Measurements from ENCODE around the gene RPS19. TPM values are rescaled to one million over a fixed set of nuclear protein-coding genes. Genes with fewer than 3 reads are reported as not detected.

RPS19 gene
- total and polyA plus RNA-seq, 9 donors: 2,442 to 4,411 (median 2,569) TPM

GRCh38 chr19:41921577-41922576 lies 61.8 kb downstream of the RPS19 start:
- no peak for DNase-seq
- Histone ChIP-seq H3K27ac (ENCODE audit: low read length) (no peak overlapping the region), H3K4me3 (ENCODE audit: low read length) (no peak overlapping the region), H3K27me3 (ENCODE audit: control insufficient read depth, insufficient read depth, low read length) (peaks cover 95% of the 10 kb centered on the region), H3K9me3 (replicated peaks; ENCODE audit: control insufficient read depth, low read depth, low read length) (no peaks in the 10 kb centered on the region), H3K4me1 (ENCODE audit: control insufficient read depth, insufficient read depth, low read length) (peaks cover 5% of the 10 kb centered on the region), H3K36me3 (ENCODE audit: control insufficient read depth, insufficient read depth, low read length) (no peaks in the 10 kb centered on the region)
- WGBS (ENCODE audit: insufficient coverage): under 1% methylated on average over 16 of the region's 22 CpGs

Other genes starting within 250 kb of the RPS19 start
- gene CEACAM4, start 233.2 kb upstream of the RPS19 start, total RNA-seq: not detected
- gene CEACAM4, start 233.2 kb upstream of the RPS19 start, polyA plus RNA-seq (ENCODE audit: insufficient read depth in 1 of 8, insufficient read length in 8 of 8, low replicate concordance in 1 of 8): under 1 TPM in 6 of 8 donors, not detected in 2; 0.10 to 0.35 (median 0.25) TPM
- gene CEACAM7, start 172.0 kb upstream of the RPS19 start, total RNA-seq: not detected
- under 1 TPM in 1 of 8 donors, not detected in 7; 0.12 TPM for gene CEACAM7, start 172.0 kb upstream of the RPS19 start, polyA plus RNA-seq (ENCODE audit: insufficient read depth in 1 of 8, insufficient read length in 8 of 8, low replicate concordance in 1 of 8)
- gene CEACAM5, start 151.6 kb upstream of the RPS19 start, total RNA-seq: not detected
- gene CEACAM5, start 151.6 kb upstream of the RPS19 start, polyA plus RNA-seq (ENCODE audit: insufficient read depth in 1 of 8, insufficient read length in 8 of 8, low replicate concordance in 1 of 8): 1 to 10 TPM in 1 of 8 donors, under 1 TPM in 3, not detected in 4; 0.05 to 2.0 (median 0.44) TPM
- gene CEACAM6, start 104.7 kb upstream of the RPS19 start, total RNA-seq: 0.04 TPM
- under 1 TPM; 0.20 to 0.70 (median 0.39) TPM for gene CEACAM6, start 104.7 kb upstream of the RPS19 start, polyA plus RNA-seq (ENCODE audit: insufficient read depth in 1 of 8, insufficient read length in 8 of 8, low replicate concordance in 1 of 8)
- 0.09 TPM for gene CEACAM3, start 63.7 kb upstream of the RPS19 start, total RNA-seq
- gene CEACAM3, start 63.7 kb upstream of the RPS19 start, polyA plus RNA-seq (ENCODE audit: insufficient read depth in 1 of 8, insufficient read length in 8 of 8, low replicate concordance in 1 of 8): under 1 TPM in 4 of 8 donors, not detected in 4; 0.12 to 0.34 (median 0.24) TPM
- not detected for gene LYPD4, start 15.6 kb upstream of the RPS19 start, total RNA-seq
- gene LYPD4, start 15.6 kb upstream of the RPS19 start, polyA plus RNA-seq (ENCODE audit: insufficient read depth in 1 of 8, insufficient read length in 8 of 8, low replicate concordance in 1 of 8): not detected
- not detected for gene DMRTC2, start 15.2 kb upstream of the RPS19 start, total RNA-seq
- not detected for gene DMRTC2, start 15.2 kb upstream of the RPS19 start, polyA plus RNA-seq (ENCODE audit: insufficient read depth in 1 of 8, insufficient read length in 8 of 8, low replicate concordance in 1 of 8)
- 0.49 TPM for gene CD79A, start 17.0 kb downstream of the RPS19 start, total RNA-seq
- 1 to 10 TPM in 4 of 8 donors, under 1 TPM in 4; 0.75 to 1.8 (median 0.99) TPM for gene CD79A, start 17.0 kb downstream of the RPS19 start, polyA plus RNA-seq (ENCODE audit: insufficient read depth in 1 of 8, insufficient read length in 8 of 8, low replicate concordance in 1 of 8)
- gene ARHGEF1, start 22.9 kb downstream of the RPS19 start, total RNA-seq: 17.2 TPM
- 10 to 100 TPM; 35.0 to 54.5 (median 48.0) TPM for gene ARHGEF1, start 22.9 kb downstream of the RPS19 start, polyA plus RNA-seq (ENCODE audit: insufficient read depth in 1 of 8, insufficient read length in 8 of 8, low replicate concordance in 1 of 8)
- gene ERFL, start 68.2 kb downstream of the RPS19 start, total RNA-seq: 0.04 TPM
- gene ERFL, start 68.2 kb downstream of the RPS19 start, polyA plus RNA-seq (ENCODE audit: insufficient read depth in 1 of 8, insufficient read length in 8 of 8, low replicate concordance in 1 of 8): under 1 TPM; 0.07 to 0.31 (median 0.12) TPM
- 110 TPM for gene RABAC1, start 99.1 kb downstream of the RPS19 start, total RNA-seq
- 100 to 1,000 TPM in 2 of 8 donors, 10 to 100 TPM in 6; 59.0 to 105 (median 82.7) TPM for gene RABAC1, start 99.1 kb downstream of the RPS19 start, polyA plus RNA-seq (ENCODE audit: insufficient read depth in 1 of 8, insufficient read length in 8 of 8, low replicate concordance in 1 of 8)
- gene ATP1A3, start 134.0 kb downstream of the RPS19 start, total RNA-seq: 0.18 TPM
- gene ATP1A3, start 134.0 kb downstream of the RPS19 start, polyA plus RNA-seq (ENCODE audit: insufficient read depth in 1 of 8, insufficient read length in 8 of 8, low replicate concordance in 1 of 8): 1 to 10 TPM in 1 of 8 donors, under 1 TPM in 7; 0.49 to 1.2 (median 0.66) TPM
- 1.3 TPM for gene GRIK5, start 210.0 kb downstream of the RPS19 start, total RNA-seq
- gene GRIK5, start 210.0 kb downstream of the RPS19 start, polyA plus RNA-seq (ENCODE audit: insufficient read depth in 1 of 8, insufficient read length in 8 of 8, low replicate concordance in 1 of 8): 1 to 10 TPM; 1.5 to 5.8 (median 3.4) TPM
- gene ZNF574, start 215.9 kb downstream of the RPS19 start, total RNA-seq: 6.4 TPM
- gene ZNF574, start 215.9 kb downstream of the RPS19 start, polyA plus RNA-seq (ENCODE audit: insufficient read depth in 1 of 8, insufficient read length in 8 of 8, low replicate concordance in 1 of 8): 10 to 100 TPM in 7 of 8 donors, 1 to 10 TPM in 1; 9.3 to 13.4 (median 12.1) TPM